AG08395 (cell line): Measurements from ENCODE around the gene ITGA3.
A peak's percentile ranks its signal among the peaks of the same experiment; 100 is the strongest.

Source experiments
- DNase-seq: peaks from one replicate; pipeline ENCODE4 v3.0.0; 2012; ENCODE audit warnings: mixed read lengths, low spot score

ITGA3 gene

GRCh38 chr17:50072130-50072529, 16.2 kb downstream of the ITGA3 start:
- DNase-seq, result no peak

GRCh38 chr17:50072925-50073324, 17.0 kb downstream of the ITGA3 start:
- DNase-seq, result no peak

GRCh38 chr17:50074227-50074626, 18.3 kb downstream of the ITGA3 start:
- no peak for DNase-seq

- no peak for DNase-seq
Measured at GRCh38 chr17:50075446-50076032, 19.6 kb downstream of the ITGA3 start.

GRCh38 chr17:50076221-50076590, 20.3 kb downstream of the ITGA3 start:
- DNase-seq, result no peak

- no peak for DNase-seq
Measured at GRCh38 chr17:50076591-50077235, 20.8 kb downstream of the ITGA3 start.

GRCh38 chr17:50078430-50078829, 22.5 kb downstream of the ITGA3 start:
- DNase-seq, result no peak

GRCh38 chr17:50079334-50080095, 23.6 kb downstream of the ITGA3 start:
- peak; percentile 43 for DNase-seq

GRCh38 chr17:50080096-50080480, 24.2 kb downstream of the ITGA3 start:
- no peak for DNase-seq

- DNase-seq, result no peak
Measured at GRCh38 chr17:50080827-50081226, 24.9 kb downstream of the ITGA3 start.

- no peak for DNase-seq
Measured at GRCh38 chr17:50081757-50082156, 25.8 kb downstream of the ITGA3 start.

- peak; percentile 90 for DNase-seq
Measured at GRCh38 chr17:50087246-50087911, 31.5 kb downstream of the ITGA3 start.

GRCh38 chr17:50087912-50088405, 32.0 kb downstream of the ITGA3 start:
- DNase-seq, result no peak

GRCh38 chr17:50088952-50089825, 33.3 kb downstream of the ITGA3 start:
- no peak for DNase-seq

- DNase-seq, result no peak
Measured at GRCh38 chr17:50090071-50090470, 34.2 kb downstream of the ITGA3 start.

GRCh38 chr17:50090971-50091917, 35.3 kb downstream of the ITGA3 start:
- no peak for DNase-seq

- DNase-seq, result no peak
Measured at GRCh38 chr17:50091918-50092285, 36.0 kb downstream of the ITGA3 start.

GRCh38 chr17:50093246-50093645, 37.3 kb downstream of the ITGA3 start:
- no peak for DNase-seq

- DNase-seq, result no peak
Measured at GRCh38 chr17:50093807-50094206, 37.9 kb downstream of the ITGA3 start.

GRCh38 chr17:50094243-50094752, 38.4 kb downstream of the ITGA3 start:
- DNase-seq, result peak; percentile 81
